H1 (cell line): ENCODE results near the gene CXCL11. TPM values are rescaled to one million over a fixed set of nuclear protein-coding genes. Genes with fewer than 3 reads are reported as not detected.

Source experiments
- RNF2 ChIP-seq: fragments of 200-900, 300-1000 bp; sonication (generic); IDR thresholded peaks from 2 replicates; pipeline ENCODE4 v1.7.1; 2016; ENCODE audit warnings: borderline replicate concordance, low read depth, mild to moderate bottlenecking, antibody characterized with exemption, low read length; ENCODE audit not compliant: poor library complexity, severe bottlenecking; ENCODE audit errors: missing control alignments
- polyA plus RNA-seq, 7 experiments: library from polyadenylated mRNA; depleted of rRNA in 3 of 7; stranded (reverse) in 5 of 7; unstranded in 2 of 7; fragments of >200 nt in 5 of 7; fragments of 200-250 nt in 2 of 7; gene quantifications; 1 replicate in 5 of 7; 2 replicates in 1 of 7; 4 replicates in 1 of 7; pipeline versions ENCODE4 v1.2.1 to v1.2.3, GENCODE V29; 2011 to 2013; ENCODE audit warnings: missing spikeins in 2 of 7, mixed read lengths in 2 of 7
- total RNA-seq: library from RNA; stranded (reverse); fragmentation: NEBNext Ultra II Directional; extraction: Animal tissue kit (Norgen Biotek cat#: 25700); gene quantifications from 2 replicates; pipeline ENCODE4 v1.2.1, GENCODE V29; 2021

Gene CXCL11
- total and polyA plus RNA-seq, 2 of the 8 experiments (the other 6 are each of a cell fraction or from before 2014, with no cell fraction given) = 0.18 TPM; not detected in 1

DNA sequence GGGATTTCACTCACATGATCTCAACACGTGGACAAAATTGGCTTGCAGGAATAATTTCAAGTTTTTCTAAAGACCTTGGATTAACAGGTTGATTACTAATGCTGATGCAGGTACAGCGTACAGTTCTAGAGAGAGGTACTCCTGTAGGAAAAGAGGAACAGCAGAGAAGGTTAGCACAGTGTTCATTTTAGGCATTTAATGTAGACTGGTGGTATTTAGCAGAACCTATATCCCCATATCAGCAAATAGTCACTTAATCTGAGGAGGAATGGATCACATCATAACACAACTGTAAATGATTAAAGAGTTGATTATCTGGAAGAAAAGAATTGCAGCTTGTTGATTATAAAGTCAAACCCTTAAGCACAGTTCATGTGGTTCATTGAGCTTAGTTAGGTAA, 13.2 kb downstream of the CXCL11 start (continued):
- TF ChIP-seq RNF2 = no peak
